ENCODE results near the gene CACNA2D1. TPM values are rescaled to one million over a fixed set of nuclear protein-coding genes. Genes with fewer than 3 reads are reported as not detected.

CACNA2D1 gene
- total and polyA plus RNA-seq, 12 donors = 10.5 to 60.9 (median 35.9) TPM

GRCh38 chr7:82362129-82362706, 81.4 kb downstream of the CACNA2D1 start:
- H3K27ac ChIP-seq = no peak overlapping the region
- intact Hi-C loops (cut with DNase I) = no loop called here
- TF ChIP-seq POLR2A (IDR thresholded peaks at IDR 0.05) = no peak
- TF ChIP-seq, protein P1, sequence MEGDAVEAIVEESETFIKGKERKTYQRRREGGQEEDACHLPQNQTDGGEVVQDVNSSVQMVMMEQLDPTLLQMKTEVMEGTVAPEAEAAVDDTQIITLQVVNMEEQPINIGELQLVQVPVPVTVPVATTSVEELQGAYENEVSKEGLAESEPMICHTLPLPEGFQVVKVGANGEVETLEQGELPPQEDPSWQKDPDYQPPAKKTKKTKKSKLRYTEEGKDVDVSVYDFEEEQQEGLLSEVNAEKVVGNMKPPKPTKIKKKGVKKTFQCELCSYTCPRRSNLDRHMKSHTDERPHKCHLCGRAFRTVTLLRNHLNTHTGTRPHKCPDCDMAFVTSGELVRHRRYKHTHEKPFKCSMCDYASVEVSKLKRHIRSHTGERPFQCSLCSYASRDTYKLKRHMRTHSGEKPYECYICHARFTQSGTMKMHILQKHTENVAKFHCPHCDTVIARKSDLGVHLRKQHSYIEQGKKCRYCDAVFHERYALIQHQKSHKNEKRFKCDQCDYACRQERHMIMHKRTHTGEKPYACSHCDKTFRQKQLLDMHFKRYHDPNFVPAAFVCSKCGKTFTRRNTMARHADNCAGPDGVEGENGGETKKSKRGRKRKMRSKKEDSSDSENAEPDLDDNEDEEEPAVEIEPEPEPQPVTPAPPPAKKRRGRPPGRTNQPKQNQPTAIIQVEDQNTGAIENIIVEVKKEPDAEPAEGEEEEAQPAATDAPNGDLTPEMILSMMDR (IDR thresholded peaks at IDR 0.05) = no peak
- H3K4me3 ChIP-seq = no peak overlapping the region
- DNase-seq = no peak
- no peaks in the 10 kb centered on the region for H3K27me3 ChIP-seq
- no peaks in the 10 kb centered on the region for H3K4me1 ChIP-seq (replicated peaks in 1 of 2)
- WGBS, 4 donors = 64 to 78% (median 73%) methylated on average over 2 of the region's 2 CpGs
- H3K9me3 ChIP-seq (replicated peaks in 1 of 3) = no peaks in the 10 kb centered on the region
- H3K36me3 ChIP-seq (replicated peaks in 1 of 2) = no peaks in the 10 kb centered on the region

DNA sequence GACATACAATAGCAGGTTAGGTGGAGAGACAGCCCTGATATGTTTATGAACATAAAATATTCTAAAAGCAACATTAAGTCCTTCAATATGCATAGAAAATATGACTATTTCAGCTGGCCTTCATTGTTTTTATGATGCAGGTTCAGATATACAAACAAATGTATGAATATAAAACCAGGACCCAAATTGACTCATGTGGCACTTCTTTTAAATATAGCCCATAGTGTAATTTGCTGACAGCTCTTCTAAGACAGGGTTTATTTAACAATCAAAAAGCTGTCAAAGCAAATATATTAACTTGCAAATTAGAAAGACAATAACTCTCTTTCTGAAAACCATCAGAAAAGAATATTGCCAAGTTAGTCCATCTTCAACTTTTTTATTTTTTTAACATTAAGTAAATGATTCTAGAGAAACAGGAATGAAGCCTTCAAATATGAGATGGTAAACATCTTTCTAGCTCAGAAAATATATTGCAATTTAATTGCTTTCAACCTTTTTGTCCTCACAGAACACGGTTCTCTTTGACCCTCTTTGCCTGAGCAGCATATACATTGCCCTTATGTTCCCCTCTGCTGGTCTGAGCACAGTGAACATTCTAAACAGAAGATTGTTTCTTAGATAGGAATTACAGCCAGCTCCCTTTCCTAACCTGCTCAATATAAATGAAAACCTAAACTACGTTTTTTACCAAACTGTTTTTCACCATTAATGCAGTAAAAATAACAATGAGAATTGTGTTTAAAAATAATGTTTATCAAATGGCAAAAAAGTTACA, 82.8 kb downstream of the CACNA2D1 start:
- DNase-seq = no peak
- TF ChIP-seq, protein P1 (IDR thresholded peaks at IDR 0.05) = no peak
- no peak for TF ChIP-seq POLR2A (IDR thresholded peaks at IDR 0.05)
- Histone ChIP-seq H3K9me3 (replicated peaks in 1 of 3) (no peaks in the 10 kb centered on the region), H3K27ac (no peak overlapping the region), H3K36me3 (replicated peaks in 1 of 2) (no peaks in the 10 kb centered on the region), H3K27me3 (no peaks in the 10 kb centered on the region), H3K4me3 (no peak overlapping the region), H3K4me1 (replicated peaks in 1 of 2) (no peaks in the 10 kb centered on the region)
- 47 to 53% (median 49%) methylated on average over 2 of the region's 2 CpGs for WGBS, 4 donors
- intact Hi-C loops (cut with DNase I) = no loop called here

- Histone ChIP-seq H3K36me3 (replicated peaks in 1 of 2) (no peaks in the 10 kb centered on the region), H3K27ac (no peak overlapping the region)
- intact Hi-C loops (cut with DNase I) = no loop called here
Observed at GRCh38 chr7:82359426-82359825, 84.2 kb downstream of the CACNA2D1 start.

DNA sequence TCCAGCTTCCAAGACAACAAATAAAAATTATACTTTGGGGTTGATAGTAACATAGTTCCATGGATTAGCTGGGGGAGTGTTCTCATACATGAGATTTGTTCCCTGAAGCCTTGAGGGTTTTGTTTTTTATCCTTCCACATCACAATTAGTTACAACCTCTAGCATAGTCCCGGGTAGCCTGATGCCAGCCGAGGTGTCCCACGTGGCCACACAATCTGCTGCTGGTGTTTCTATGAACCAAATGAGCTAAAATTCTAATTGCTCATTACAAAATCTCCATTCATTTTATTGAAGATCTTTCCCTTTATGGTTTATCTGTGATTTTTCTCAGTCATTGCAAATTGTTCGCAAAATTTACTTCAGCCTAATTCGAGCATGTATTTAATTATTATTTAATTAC, 84.7 kb downstream of the CACNA2D1 start:
- H3K4me1 ChIP-seq (replicated peaks in 1 of 2) = no peaks in the 10 kb centered on the region
- DNase-seq = no peak
- no peaks in the 10 kb centered on the region for H3K27me3 ChIP-seq
- intact Hi-C loops (cut with DNase I) = no loop called here
- 82 to 94% (median 90%) methylated on average over 5 of the region's 5 CpGs for WGBS, 4 donors
- H3K4me3 ChIP-seq = no peak overlapping the region
- TF ChIP-seq POLR2A (IDR thresholded peaks at IDR 0.05) = no peak
- TF ChIP-seq, protein P1 (IDR thresholded peaks at IDR 0.05) = no peak
- no peaks in the 10 kb centered on the region for H3K9me3 ChIP-seq (replicated peaks in 1 of 3)
- H3K27ac ChIP-seq = no peak overlapping the region
- H3K36me3 ChIP-seq (replicated peaks in 1 of 2) = no peaks in the 10 kb centered on the region

More at GRCh38 chr7:82359426-82359825, 84.2 kb downstream of the CACNA2D1 start:
- Histone ChIP-seq H3K4me3 (no peak overlapping the region), H3K9me3 (replicated peaks in 1 of 3) (no peaks in the 10 kb centered on the region), H3K4me1 (replicated peaks in 1 of 2) (no peaks in the 10 kb centered on the region), H3K27me3 (no peaks in the 10 kb centered on the region)
- DNase-seq = no peak
- TF ChIP-seq, protein P1 (IDR thresholded peaks at IDR 0.05) = no peak
- no peak for TF ChIP-seq POLR2A (IDR thresholded peaks at IDR 0.05)
- 75 to 83% (median 82%) methylated on average over 3 of the region's 3 CpGs for WGBS, 4 donors
